ENCODE measurements around the gene CMSS1. TPM values are rescaled to one million over a fixed set of nuclear protein-coding genes. Genes with fewer than 3 reads are reported as not detected.
A peak's percentile ranks its signal among the peaks of the same experiment; 100 is the strongest.

Gene CMSS1
- total and polyA plus RNA-seq, 9 donors: 14.5 to 54.0 (median 24.9) TPM

GRCh38 chr3:99868311-99868646 lies 50.6 kb downstream of the CMSS1 start:
- no peaks in the 10 kb centered on the region for H3K27me3 ChIP-seq
- no peak overlapping the region for H3K4me3 ChIP-seq
- H3K9me3 ChIP-seq: no peaks in the 10 kb centered on the region
- H3K4me1 ChIP-seq (ENCODE audit: insufficient read depth): peaks cover 28% of the 10 kb centered on the region
- TF ChIP-seq CTCF (IDR thresholded peaks at IDR 0.05) (no peak), EP300 (IDR thresholded peaks at IDR 0.05) (no peak), POLR2A (IDR thresholded peaks at IDR 0.05) (no peak)
- WGBS, 3 donors: 0 to 10% (median 8%) methylated on average over 1 of the region's 1 CpG
- H3K36me3 ChIP-seq: no peaks in the 10 kb centered on the region
- intact Hi-C loops (cut with DNase I): no loop called here
- DNase-seq: peak in 1 of 5 donors; percentile 48
- H3K27ac ChIP-seq: peak overlapping the region in 1 of 2 donors; percentile 69

- intact Hi-C loops (cut with DNase I): loop anchor here (10.0 kb wide), 5 partner anchors 75 to 385 kb away; no protein-coding TSS in a partner anchor
These were observed 52.0 kb downstream of the CMSS1 start for GRCh38 chr3:99869621-99870020.

GRCh38 chr3:99870712-99871111 lies 53.0 kb downstream of the CMSS1 start:
- intact Hi-C loops (cut with DNase I): loop anchor here (10.0 kb wide), 5 partner anchors 74 to 384 kb away; no protein-coding TSS in a partner anchor
- Histone ChIP-seq H3K27me3 (no peaks in the 10 kb centered on the region), H3K4me3 (peak overlapping the region; percentile 1), H3K9me3 (no peaks in the 10 kb centered on the region), H3K4me1 (ENCODE audit: insufficient read depth) (peaks cover 26% of the 10 kb centered on the region), H3K36me3 (no peaks in the 10 kb centered on the region), H3K27ac (peak overlapping the region; percentile 16 to 69)
- 31 to 64% (median 51%) methylated on average over 2 of the region's 2 CpGs for WGBS, 3 donors
- TF ChIP-seq POLR2A (IDR thresholded peaks at IDR 0.05) (no peak), CTCF (IDR thresholded peaks at IDR 0.05) (no peak)
- DNase-seq: no peak

More at GRCh38 chr3:99869621-99870020, 52.0 kb downstream of the CMSS1 start:
- H3K4me1 ChIP-seq (ENCODE audit: insufficient read depth): peaks cover 26% of the 10 kb centered on the region
- DNase-seq: peak in 3 of 5 donors; percentile 35 to 62 (median 50)
- no peak for TF ChIP-seq CTCF (IDR thresholded peaks at IDR 0.05)
- TF ChIP-seq POLR2A (IDR thresholded peaks at IDR 0.05): no peak
- TF ChIP-seq EP300 (IDR thresholded peaks at IDR 0.05): no peak
- H3K9me3 ChIP-seq: no peaks in the 10 kb centered on the region
- no peaks in the 10 kb centered on the region for H3K36me3 ChIP-seq
- H3K4me3 ChIP-seq: no peak overlapping the region
- H3K27ac ChIP-seq: peak overlapping the region; percentile 21 to 69
- WGBS, 3 donors: 5 to 15% (median 7%) methylated on average over 1 of the region's 1 CpG
- H3K27me3 ChIP-seq: no peaks in the 10 kb centered on the region

- no peak for TF ChIP-seq CTCF (IDR thresholded peaks at IDR 0.05)
- TF ChIP-seq EP300 (IDR thresholded peaks at IDR 0.05): no peak
- TF ChIP-seq POLR2A (IDR thresholded peaks at IDR 0.05): no peak
- H3K27ac ChIP-seq: peak overlapping the region; percentile 61 to 69
- H3K27me3 ChIP-seq: no peaks in the 10 kb centered on the region
- 7 to 14% (median 13%) methylated on average over 4 of the region's 4 CpGs for WGBS, 3 donors
- peaks cover 25% of the 10 kb centered on the region for H3K4me1 ChIP-seq (ENCODE audit: insufficient read depth)
- DNase-seq: no peak
- H3K4me3 ChIP-seq: peak overlapping the region; percentile 57
- H3K9me3 ChIP-seq: no peaks in the 10 kb centered on the region
- H3K36me3 ChIP-seq: no peaks in the 10 kb centered on the region
- intact Hi-C loops (cut with DNase I): loop anchor here (10.0 kb wide), 5 partner anchors 73 to 383 kb away; no protein-coding TSS in a partner anchor
These were observed 53.8 kb downstream of the CMSS1 start for GRCh38 chr3:99871231-99872045.
